HG03460 (cell line): ENCODE measurements around the gene COX4I1.
"Not testable (repeated sequence)": the region's sequence is repeated elsewhere in the genome, so short reads cannot be mapped to it uniquely, and the experiment has no call there.

Experiments used
- ATAC-seq: cut with Tn5 transposase; IDR thresholded peaks from one replicate; pipeline ENCODE4 v1.9.1; 2021; ENCODE audit not compliant: unreplicated experiment

The COX4I1 gene

GRCh38 chr16:85798283-85798776 is 1.2 kb upstream of the COX4I1 start:
- no peak for ATAC-seq

GRCh38 chr16:85798901-85799496 is 496 bp upstream of the COX4I1 start:
- peak; percentile 26 for ATAC-seq

GRCh38 chr16:85800321-85800669 is 800 bp downstream of the COX4I1 start:
- no peak for ATAC-seq

GRCh38 chr16:85803570-85803969 is 4.1 kb downstream of the COX4I1 start:
- ATAC-seq, result no peak

- ATAC-seq, result no peak
These were observed 6.0 kb downstream of the COX4I1 start for GRCh38 chr16:85805442-85806045.

GRCh38 chr16:85806539-85806938 is 7.0 kb downstream of the COX4I1 start:
- ATAC-seq, result no peak

DNA sequence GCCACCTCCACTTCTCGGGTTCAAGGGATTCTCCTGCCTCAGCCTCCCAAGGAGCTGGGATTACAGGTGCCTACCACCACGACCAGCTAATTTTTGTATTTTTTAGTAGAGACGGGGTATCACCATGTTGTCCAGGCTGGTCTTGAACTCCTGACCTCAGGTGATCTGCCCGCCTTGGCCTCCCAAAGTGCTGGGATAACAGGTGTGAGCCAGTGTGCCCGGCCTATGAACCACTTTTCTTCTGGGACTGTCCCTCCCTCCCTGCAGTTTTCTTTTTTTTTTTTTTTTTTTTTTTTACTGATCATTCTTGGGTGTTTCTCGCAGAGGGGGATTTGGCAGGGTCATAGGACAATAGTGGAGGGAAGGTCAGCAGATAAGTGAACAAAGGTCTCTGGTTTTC is 7.8 kb downstream of the COX4I1 start:
- not testable (repeated sequence) for ATAC-seq

DNA sequence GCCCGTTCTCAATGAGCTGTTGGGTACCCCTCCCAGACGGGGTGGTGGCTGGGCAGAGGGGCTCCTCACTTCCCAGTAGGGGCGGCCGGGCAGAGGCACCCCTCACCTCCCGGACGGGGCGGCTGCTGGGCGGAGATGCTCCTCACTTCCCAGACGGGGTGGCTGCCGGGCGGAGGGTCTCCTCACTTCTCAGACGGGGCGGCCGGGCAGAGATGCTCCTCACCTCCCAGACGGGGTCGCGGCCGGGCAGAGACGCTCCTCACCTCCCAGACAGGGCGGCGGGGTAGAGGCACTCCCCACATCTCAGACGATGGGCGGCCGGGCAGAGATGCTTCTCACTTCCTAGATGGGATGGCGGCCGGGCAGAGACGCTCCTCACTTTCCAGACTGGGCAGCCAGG is 8.6 kb downstream of the COX4I1 start:
- not testable (repeated sequence) for ATAC-seq

DNA sequence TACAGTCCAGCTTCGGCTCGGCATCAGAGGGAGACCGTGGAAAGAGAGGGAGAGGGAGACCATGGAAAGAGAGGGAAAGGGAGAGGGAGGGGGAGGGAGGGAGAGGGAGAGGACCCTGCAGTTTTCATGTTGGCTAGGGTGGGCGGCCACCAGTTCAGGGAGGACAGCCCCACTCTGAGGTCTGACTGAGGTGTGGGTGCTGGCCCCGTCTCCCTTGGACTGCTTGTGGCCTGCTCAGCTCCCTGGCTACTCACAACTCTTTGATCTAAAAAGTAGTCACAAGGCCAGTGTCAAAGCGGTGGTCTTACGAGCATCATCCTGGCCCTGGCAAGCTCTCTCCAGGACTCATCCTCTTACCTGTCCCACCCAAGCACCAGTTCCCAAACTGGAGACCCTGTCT is 9.4 kb downstream of the COX4I1 start:
- no peak for ATAC-seq

- ATAC-seq, result no peak
These were observed 10.2 kb downstream of the COX4I1 start for GRCh38 chr16:85809645-85810044.

GRCh38 chr16:85810097-85810741 is 10.7 kb downstream of the COX4I1 start:
- ATAC-seq, result no peak

GRCh38 chr16:85810742-85811115 is 11.2 kb downstream of the COX4I1 start:
- no peak for ATAC-seq

GRCh38 chr16:85812031-85812807 is 12.7 kb downstream of the COX4I1 start:
- no peak for ATAC-seq

- no peak for ATAC-seq
These were observed 13.6 kb downstream of the COX4I1 start for GRCh38 chr16:85812811-85813700.

GRCh38 chr16:85816159-85816558 is 16.7 kb downstream of the COX4I1 start:
- no peak for ATAC-seq

GRCh38 chr16:85817195-85817594 is 17.7 kb downstream of the COX4I1 start:
- not testable (repeated sequence) for ATAC-seq

DNA sequence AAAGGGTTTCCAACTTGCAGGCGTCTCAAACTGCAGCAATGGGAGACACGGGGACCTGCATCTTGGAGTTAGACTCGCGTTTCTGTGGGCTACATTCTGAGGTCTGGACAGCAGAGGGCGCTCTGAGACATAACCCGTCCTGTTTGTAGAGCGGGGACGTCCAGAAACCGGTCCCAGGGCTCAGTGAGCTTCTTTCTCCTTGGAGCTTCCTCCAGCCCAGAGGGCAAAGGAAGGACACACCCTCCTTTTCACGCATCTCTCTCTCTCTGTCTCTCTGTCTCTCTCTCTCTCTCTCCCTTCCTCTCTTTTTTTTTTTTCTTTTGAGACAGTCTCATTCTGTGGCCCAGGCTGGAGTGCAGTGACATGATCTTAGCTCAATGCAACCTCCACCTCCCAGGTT is 19.8 kb downstream of the COX4I1 start:
- no peak for ATAC-seq

GRCh38 chr16:85819771-85820170 is 20.3 kb downstream of the COX4I1 start:
- ATAC-seq, result no peak

DNA sequence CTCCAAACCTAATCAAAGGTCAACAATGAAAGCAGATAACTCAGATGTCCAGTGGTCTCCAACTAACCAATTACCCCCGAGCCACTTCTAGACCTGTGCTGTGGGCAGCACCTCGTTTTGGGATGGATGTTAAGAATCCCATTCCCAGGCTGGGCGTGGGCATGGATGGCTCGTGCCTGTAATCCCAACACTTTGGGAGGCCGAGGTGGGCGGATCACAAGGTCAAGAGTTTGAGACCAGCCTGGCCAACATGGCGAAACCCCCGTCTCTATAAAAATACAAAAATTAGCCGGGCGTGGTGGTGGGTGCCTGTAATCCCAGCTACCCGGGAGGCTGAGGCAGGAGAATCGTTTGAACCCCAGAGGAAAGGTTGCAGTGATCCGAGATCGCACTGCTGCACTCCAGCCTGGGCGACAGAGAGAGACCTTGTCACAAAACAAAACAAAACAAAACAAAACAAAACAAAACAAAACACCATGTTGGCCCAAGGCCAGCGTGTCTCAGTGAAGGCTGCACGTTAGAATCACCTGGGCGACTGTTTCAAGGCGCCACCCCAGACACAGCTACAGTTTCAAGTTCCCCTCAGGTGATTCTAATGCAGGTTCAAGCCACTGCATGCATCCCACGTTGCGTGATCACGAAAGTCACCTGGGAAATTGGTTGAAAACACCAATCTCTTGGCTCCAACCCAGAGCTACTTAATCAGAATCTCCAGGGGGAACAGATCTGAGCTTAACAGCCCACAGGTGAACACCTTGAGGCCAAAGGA is 21.3 kb downstream of the COX4I1 start:
- ATAC-seq, result no peak
